H9 (cell line): ENCODE results near the gene TTC33. TPM values are rescaled to one million over a fixed set of nuclear protein-coding genes. Genes with fewer than 3 reads are reported as not detected.

ENCODE experiments used
- DNase-seq: peaks from one replicate; pipeline ENCODE4 v3.0.0-alpha.2; 2017
- H2AFZ ChIP-seq: one replicate; pipeline ENCODE4 v1.6.1; 2013; ENCODE audit warnings: mild to moderate bottlenecking, low read length, control low read depth, moderate library complexity
- H2AK5ac ChIP-seq: 2 replicates; pipeline ENCODE4 v1.6.1; 2013; ENCODE audit warnings: low read length, control low read depth, mixed read lengths; ENCODE audit not compliant: insufficient read length
- H2BK120ac ChIP-seq: one replicate; pipeline ENCODE4 v1.6.1; 2013; ENCODE audit warnings: low read depth, mild to moderate bottlenecking, low read length, control low read depth, inconsistent platforms; ENCODE audit not compliant: poor library complexity, severe bottlenecking
- H2BK12ac ChIP-seq: 2 replicates; pipeline ENCODE4 v1.6.1; 2013; ENCODE audit warnings: low read length, control low read depth, mixed read lengths, low read depth; ENCODE audit not compliant: insufficient read length
- H2BK15ac ChIP-seq: 2 replicates; pipeline ENCODE4 v1.6.1; 2013; ENCODE audit warnings: low read depth, low read length, control low read depth
- H2BK20ac ChIP-seq: one replicate; pipeline ENCODE4 v1.6.1; 2013; ENCODE audit warnings: low read depth, mild to moderate bottlenecking, low read length, control low read depth, inconsistent platforms; ENCODE audit not compliant: poor library complexity, severe bottlenecking
- H2BK5ac ChIP-seq: 2 replicates; pipeline ENCODE4 v1.6.1; 2013; ENCODE audit warnings: low read length, control low read depth, mixed read lengths; ENCODE audit not compliant: insufficient read length
- H3K14ac ChIP-seq: 2 replicates; pipeline ENCODE4 v1.6.1; 2013; ENCODE audit warnings: low read length, control low read depth; ENCODE audit not compliant: insufficient read depth
- H3K18ac ChIP-seq: 2 replicates; pipeline ENCODE4 v1.6.1; 2013; ENCODE audit warnings: low read depth, mild to moderate bottlenecking, mixed read lengths, low read length, control low read depth; ENCODE audit not compliant: insufficient read length
- H3K23ac ChIP-seq: 2 replicates; pipeline ENCODE4 v1.6.1; 2013; ENCODE audit warnings: low read length, control low read depth, mixed read lengths, low read depth; ENCODE audit not compliant: insufficient read length
- H3K23me2 ChIP-seq: 2 replicates; pipeline ENCODE4 v1.6.1; 2013; ENCODE audit warnings: low read depth, mild to moderate bottlenecking, mixed read lengths, low read length, control low read depth; ENCODE audit not compliant: insufficient read length, poor library complexity, severe bottlenecking
- H3K27ac ChIP-seq: 2 replicates; pipeline ENCODE4 v1.5.1; 2013; ENCODE audit warnings: low read length, control low read depth, mixed read lengths, low read depth; ENCODE audit not compliant: insufficient read length
- H3K27me3 ChIP-seq: 2 replicates; pipeline ENCODE4 v1.6.1; 2013; ENCODE audit warnings: low read length, control low read depth, inconsistent platforms; ENCODE audit not compliant: insufficient read depth
- H3K4ac ChIP-seq: 2 replicates; pipeline ENCODE4 v1.6.1; 2013; ENCODE audit warnings: low read depth, mild to moderate bottlenecking, control low read depth, inconsistent platforms, low read length, moderate library complexity
- H3K4me1 ChIP-seq: 2 replicates; pipeline ENCODE4 v1.6.1; 2013; ENCODE audit warnings: low read length, control low read depth, inconsistent platforms; ENCODE audit not compliant: insufficient read depth
- H3K4me2 ChIP-seq: 2 replicates; pipeline ENCODE4 v1.6.1; 2013; ENCODE audit warnings: low read length, control low read depth, mixed read lengths; ENCODE audit not compliant: insufficient read length, insufficient read depth
- H3K56ac ChIP-seq: 2 replicates; pipeline ENCODE4 v1.6.1; 2013; ENCODE audit warnings: low read depth, mild to moderate bottlenecking, mixed read lengths, low read length, control low read depth; ENCODE audit not compliant: insufficient read length
- H3K79me1 ChIP-seq: 2 replicates; pipeline ENCODE4 v1.6.1; 2013; ENCODE audit warnings: low read depth, mild to moderate bottlenecking, moderate library complexity, low read length, control low read depth, inconsistent platforms; ENCODE audit not compliant: insufficient read depth, poor library complexity, severe bottlenecking
- H3K79me2 ChIP-seq: 2 replicates; pipeline ENCODE4 v1.6.1; 2013; ENCODE audit warnings: low read length, control low read depth, inconsistent platforms; ENCODE audit not compliant: insufficient read depth
- H3K9ac ChIP-seq: 2 replicates; pipeline ENCODE4 v1.6.1; 2013; ENCODE audit warnings: low read length, control low read depth, mixed read lengths; ENCODE audit not compliant: insufficient read length; ENCODE audit errors: extremely low read depth
- H3K9me3 ChIP-seq: one replicate; pipeline ENCODE4 v1.6.1; 2013; ENCODE audit warnings: low read depth, low read length, inconsistent platforms; ENCODE audit not compliant: control insufficient read depth
- H3T11ph ChIP-seq: one replicate; pipeline ENCODE4 v1.6.1; 2013; ENCODE audit warnings: mild to moderate bottlenecking, low read length, control low read depth, inconsistent platforms
- H4K20me1 ChIP-seq: one replicate; pipeline ENCODE4 v1.6.1; 2013; ENCODE audit not compliant: control insufficient read depth, insufficient read length, insufficient read depth
- H4K5ac ChIP-seq: 2 replicates; pipeline ENCODE4 v1.6.1; 2013; ENCODE audit warnings: low read depth, mild to moderate bottlenecking, mixed read lengths, low read length, control low read depth; ENCODE audit not compliant: insufficient read length
- H4K8ac ChIP-seq: replicated peaks from 2 replicates; pipeline ENCODE4 v1.6.1; 2013; ENCODE audit warnings: low read length, control low read depth, mixed read lengths, low read depth; ENCODE audit not compliant: insufficient read length
- H4K91ac ChIP-seq: 2 replicates; pipeline ENCODE4 v1.6.1; 2013; ENCODE audit warnings: low read depth, mild to moderate bottlenecking, moderate library complexity, mixed read lengths, low read length, control low read depth; ENCODE audit not compliant: insufficient read length
- H3K27ac Mint-ChIP-seq, 3 experiments: 2 replicates in 2 of 3; 3 replicates in 1 of 3; pipeline ENCODE4 v1.8.0; 2020 to 2021; ENCODE audit warnings: mixed read lengths in 3 of 3, mild to moderate bottlenecking in 1 of 3, moderate library complexity in 1 of 3
- H3K27me3 Mint-ChIP-seq: 2 replicates; pipeline ENCODE4 v1.8.0; 2021; ENCODE audit warnings: low read depth, mild to moderate bottlenecking, moderate library complexity, mixed read lengths
- H3K36me3 Mint-ChIP-seq, 3 experiments: 2 replicates in 2 of 3; 3 replicates in 1 of 3; pipeline ENCODE4 v1.8.0; 2020 to 2021; ENCODE audit warnings: low read depth in 3 of 3, mixed read lengths in 3 of 3; ENCODE audit not compliant: insufficient read depth in 1 of 3
- H3K4me1 Mint-ChIP-seq, 2 experiments: 2 replicates each; pipeline ENCODE4 v1.8.0; 2020; ENCODE audit warnings: mixed read lengths in 2 of 2
- H3K4me3 Mint-ChIP-seq, 2 experiments: 2 replicates in 1 of 2; 3 replicates in 1 of 2; pipeline ENCODE4 v1.8.0; 2020 to 2021; ENCODE audit warnings: mild to moderate bottlenecking in 2 of 2, mixed read lengths in 2 of 2, moderate library complexity in 1 of 2
- H3K9me3 Mint-ChIP-seq, 2 experiments: 2 replicates in 1 of 2; 3 replicates in 1 of 2; pipeline ENCODE4 v1.8.0; 2020; ENCODE audit warnings: mild to moderate bottlenecking in 2 of 2, mixed read lengths in 2 of 2, moderate library complexity in 1 of 2
- CTCF ChIP-seq: fragments of 200-600 bp; sonication (generic); conservative IDR thresholded peaks from 3 replicates; pipeline ENCODE4 v1.8.0; 2021; ENCODE audit warnings: antibody characterized with exemption, mild to moderate bottlenecking
- WGBS: extraction: QIAGEN DNeasy Blood & Tissue Kit; methylation state at CpG from one replicate; pipeline ENCODE4 v1.1.7; 2013; ENCODE audit warnings: missing lambda C conversion rate, low lambda C conversion rate, mixed read lengths; ENCODE audit not compliant: insufficient read length; ENCODE audit errors: extremely low coverage; 5-methylcytosine and 5-hydroxymethylcytosine counted together
- total RNA-seq: library from RNA; stranded (reverse); gene quantifications from 2 replicates; pipeline ENCODE4 v1.2.1, GENCODE V29; 2021

The TTC33 gene
- total RNA-seq, 1 experiment from 2014 or later: 7.3 TPM

GRCh38 chr5:40494631-40495236 lies 261.0 kb downstream of the TTC33 start:
- Histone ChIP-seq H4K8ac (no peak overlapping the region), H3T11ph (no peak overlapping the region), H3K27me3 (no peaks in the 10 kb centered on the region), H4K20me1 (no peaks in the 10 kb centered on the region), H3K18ac (no peak overlapping the region), H3K79me1 (no peaks in the 10 kb centered on the region), H2BK5ac (no peak overlapping the region), H3K9me3 (no peaks in the 10 kb centered on the region), H3K27ac (no peak overlapping the region), H2BK20ac (no peak overlapping the region), H3K56ac (no peak overlapping the region), H4K91ac (no peak overlapping the region), H2AK5ac (no peak overlapping the region), H4K5ac (no peak overlapping the region), H3K4me1 (no peaks in the 10 kb centered on the region; the same call in 1 of the 2 replicates), H3K9ac (no peak overlapping the region), H2BK120ac (no peak overlapping the region), H3K4me2 (no peak overlapping the region), H3K79me2 (no peaks in the 10 kb centered on the region), H3K23me2 (no peaks in the 10 kb centered on the region), H2BK15ac (no peak overlapping the region), H2AFZ (no peak overlapping the region), H3K23ac (no peak overlapping the region), H3K14ac (no peak overlapping the region), H3K4ac (no peak overlapping the region), H2BK12ac (no peak overlapping the region)
- no peak for TF ChIP-seq CTCF
- peaks cover 9 to 21% of the 10 kb centered on the region in 2 experiments for H3K4me1 Mint-ChIP-seq
- H3K27me3 Mint-ChIP-seq: no peaks in the 10 kb centered on the region
- no peak overlapping the region for H3K27ac Mint-ChIP-seq
- H3K4me3 Mint-ChIP-seq: no peak overlapping the region
- no peaks in the 10 kb centered on the region for H3K36me3 Mint-ChIP-seq
- no CpG with 5 or more reads among the region's 4 CpGs for WGBS
- H3K9me3 Mint-ChIP-seq: no peaks in the 10 kb centered on the region; a peak in 2 of 5 replicates
- no peak for DNase-seq
